GM12878 (cell line): ENCODE measurements around the gene SP6. TPM values are rescaled to one million over a fixed set of nuclear protein-coding genes. Genes with fewer than 3 reads are reported as not detected.

Source experiments
- ATAC-seq: fragments of 200-7000 bp; cut with Tn5 transposase; 3 replicates; pipeline ENCODE4 v1.9.1; 2020; ENCODE audit warnings: mild to moderate bottlenecking, moderate library complexity
- BruUV-seq: library from RNA; stranded (reverse); fragments of 400-500 nt; replicated peaks from 2 replicates; lab custom pipeline; 2021; lab: Mats Ljungman, UMichigan
- CTCF ChIA-PET: fragments of 300-600 bp; sonication (Branson Sonifier 250); formaldehyde crosslinking; extraction: SDS; loops from one replicate; lab custom pipeline; 2021; ENCODE audit warnings: inconsistent platforms; lab: Yijun Ruan, JAX
- POLR2A ChIA-PET: fragments of 350-600 bp; formaldehyde crosslinking; extraction: SDS; loops from one replicate; lab custom pipeline; 2021; ENCODE audit warnings: inconsistent platforms; lab: Charles Lee
- RAD21 ChIA-PET: fragments of 300-600 bp; sonication (Branson Sonifier 250); formaldehyde crosslinking; loops from one replicate; lab custom pipeline; 2023; ENCODE audit warnings: antibody characterized with exemption; ENCODE audit not compliant: unreplicated experiment; lab: Charles Lee
- SMC1A ChIA-PET: fragments of 300-600 bp; sonication (Branson Sonifier 250); formaldehyde crosslinking; loops from one replicate; lab custom pipeline; 2023; ENCODE audit not compliant: unreplicated experiment, uncharacterized antibody; lab: Charles Lee
- DNase-seq: peaks from one replicate; pipeline ENCODE4 v3.0.0-alpha.2; 2011; ENCODE audit warnings: low read depth, low spot score
- FAIRE-seq: peaks from 3 replicates; lab custom pipeline; 2011; peaks lifted over from hg19 to GRCh38; lab: Jason Lieb, UNC
- H2AFZ ChIP-seq: 2 replicates; pipeline ENCODE4 v1.6.0; 2011; ENCODE audit warnings: low read depth, low read length, control low read depth; ENCODE audit not compliant: control insufficient read depth
- H3K27ac ChIP-seq: 2 replicates; pipeline ENCODE4 v1.5.1; 2011; ENCODE audit warnings: control low read depth; ENCODE audit not compliant: control insufficient read depth, insufficient read depth
- H3K27me3 ChIP-seq, 2 experiments: replicated peaks in 1 of 2; 2 replicates each; pipeline versions ENCODE4 v1.6.0 to v1.6.1; 2011; ENCODE audit warnings: low read length in 1 of 2; ENCODE audit not compliant: control insufficient read depth in 2 of 2, insufficient read depth in 2 of 2
- H3K36me3 ChIP-seq, 2 experiments: 2 replicates each; pipeline ENCODE4 v1.5.1; 2011; ENCODE audit warnings: low read length in 1 of 2; ENCODE audit not compliant: control insufficient read depth in 2 of 2, insufficient read depth in 2 of 2
- H3K4me1 ChIP-seq: 2 replicates; pipeline ENCODE4 v1.6.1; 2011; ENCODE audit warnings: mild to moderate bottlenecking, low read length, moderate library complexity, mixed read lengths; ENCODE audit not compliant: control insufficient read depth, insufficient read depth
- H3K4me2 ChIP-seq: 2 replicates; pipeline ENCODE4 v1.6.0; 2011; ENCODE audit warnings: control low read depth; ENCODE audit not compliant: control insufficient read depth, insufficient read depth
- H3K4me3 ChIP-seq: fragments of 200-600 bp; sonication (generic); 2 replicates; pipeline ENCODE4 v1.5.1; 2016
- H3K79me2 ChIP-seq: 2 replicates; pipeline ENCODE4 v1.6.0; 2011; ENCODE audit warnings: low read length; ENCODE audit not compliant: control insufficient read depth, insufficient read depth
- H3K9ac ChIP-seq: 2 replicates; pipeline ENCODE4 v1.8.0; 2011; ENCODE audit warnings: low read length, control low read depth, mixed read lengths; ENCODE audit not compliant: control insufficient read depth, insufficient read depth
- H3K9me3 ChIP-seq: replicated peaks from 3 replicates; pipeline ENCODE4 v1.5.1; 2011; ENCODE audit warnings: mild to moderate bottlenecking, low read length; ENCODE audit not compliant: control insufficient read depth, insufficient read depth
- H4K20me1 ChIP-seq: 2 replicates; pipeline ENCODE4 v1.6.0; 2011; ENCODE audit not compliant: control insufficient read depth, insufficient read depth
- KDM1A ChIP-seq: fragments of 200-600 bp; sonication (generic); IDR thresholded peaks from 2 replicates; pipeline ENCODE4 v1.6.1; 2016; ENCODE audit warnings: borderline replicate concordance
- TAF1 ChIP-seq: IDR thresholded peaks from 2 replicates; pipeline ENCODE4 v1.6.1; 2011; ENCODE audit warnings: mild to moderate bottlenecking, low read depth, low read length, borderline replicate concordance
- ZBTB33 ChIP-seq: fragments of 450-650 bp; IDR thresholded peaks from 2 replicates; pipeline ENCODE4 v1.6.1; 2017; ENCODE audit warnings: mild to moderate bottlenecking
- ZNF207 ChIP-seq: fragments of 450-650 bp; IDR thresholded peaks from 2 replicates; pipeline ENCODE4 v1.6.1; 2014; ENCODE audit warnings: antibody characterized with exemption, mild to moderate bottlenecking, borderline replicate concordance
- WGBS: methylation state at CpG from one replicate; pipeline ENCODE4 v1.1.6; 2016; ENCODE audit warnings: low lambda C conversion rate; ENCODE audit not compliant: insufficient replicate concordance, insufficient coverage; ENCODE audit errors: missing lambda C conversion rate; 5-methylcytosine and 5-hydroxymethylcytosine counted together
- in situ Hi-C: fragments of 300-500 bp; cut with MboI; formaldehyde crosslinking; loops from 9 replicates; pipeline ENCODE4 v1.14.3; 2018; ENCODE audit warnings: mixed read lengths
- intact Hi-C: fragments of 100-400 bp; cut with micrococcal nuclease; formaldehyde crosslinking; loops from one replicate; pipeline ENCODE4 v1.14.2; 2022; ENCODE audit not compliant: unreplicated experiment
- polyA plus RNA-seq, 11 experiments: library from polyadenylated mRNA; depleted of rRNA in 4 of 11; unstranded in 6 of 11; stranded (reverse) in 5 of 11; fragments of >200 nt; fragmentation: Nextera tagmentation in 4 of 11; fragmentation: Illumina TruSeq in 1 of 11; extraction: Ambion mirVana in 4 of 11; extraction: Trizol in 1 of 11; gene quantifications; 1 replicate in 1 of 11; 2 replicates in 10 of 11; pipeline versions ENCODE4 v1.2.1 to v1.2.3, GENCODE V29; 2011 to 2016; ENCODE audit warnings: inconsistent platforms in 2 of 11, missing spikeins in 2 of 11, low read depth in 1 of 11
- total RNA-seq, 4 experiments: library from RNA; depleted of rRNA in 3 of 4; stranded (reverse); fragments of >200 nt in 3 of 4; fragmentation: Illumina TruSeq in 1 of 4; extraction: Trizol in 1 of 4; gene quantifications; 2 replicates each; pipeline versions ENCODE4 v1.2.1 to v1.2.3, GENCODE V29; 2013 to 2021

The SP6 gene
- total and polyA plus RNA-seq, 10 of the 15 experiments (the other 5 are each of a cell fraction or from before 2014, with no cell fraction given): 0.05 to 0.15 (median 0.06) TPM; not detected in 7

DNA sequence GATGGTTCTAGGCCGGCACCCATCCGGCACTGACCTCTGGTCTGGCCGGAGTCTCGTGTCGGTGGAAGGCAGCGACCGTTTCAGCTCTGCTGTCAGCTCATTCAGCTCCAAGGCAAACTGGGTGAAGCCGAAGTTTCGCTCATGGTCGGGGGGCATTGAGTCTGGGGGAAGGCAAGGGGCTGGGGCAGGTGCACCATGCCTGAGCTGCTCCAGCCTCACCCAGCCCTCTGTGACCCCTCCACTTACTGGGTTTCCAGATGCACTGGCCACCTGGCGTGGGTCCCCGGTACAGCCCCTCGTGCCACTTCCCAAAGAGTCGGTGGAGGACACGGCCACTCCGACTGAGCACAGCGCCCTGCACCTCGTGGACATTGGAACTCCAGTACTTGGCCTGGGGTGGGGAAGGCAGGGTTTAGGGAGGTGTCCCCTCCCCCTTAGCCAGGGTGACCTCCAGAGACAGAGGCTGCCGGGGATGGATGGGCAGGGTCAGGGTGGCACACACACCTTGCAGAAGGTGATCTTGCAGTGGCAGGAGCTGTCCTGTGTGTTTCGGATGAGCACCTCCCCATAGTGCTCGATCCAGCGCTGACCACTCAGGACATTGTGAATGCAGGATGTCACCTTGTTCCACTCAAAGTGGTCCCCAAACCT, 42.0 kb downstream of the SP6 start:
- intact Hi-C loops (no loop called here), in situ Hi-C loops (loop anchor here (10.0 kb wide), 1 partner anchor 114 kb away; the partner anchor contains the start of gene TBKBP1)
- WGBS: 94% methylated on average over 22 of the region's 22 CpGs
- no peaks in the 10 kb centered on the region for H3K9me3 ChIP-seq
- ChIA-PET RAD21 (no interaction called here), CTCF (interaction anchor here (1.4 kb wide), 1 partner anchor 78 kb away, joined by 4 read pairs; no protein-coding TSS in a partner anchor), POLR2A (no interaction called here), SMC1A (interaction anchor here (0.6 kb wide), 1 partner anchor 86 kb away, joined by 3 read pairs; no protein-coding TSS in a partner anchor)
- H3K36me3 ChIP-seq: peaks cover 0 to 8% of the 10 kb centered on the region in 2 experiments; a peak in 3 of 4 replicates
- no peak overlapping the region for H2AFZ ChIP-seq
- H3K4me1 ChIP-seq: no peaks in the 10 kb centered on the region
- no peak overlapping the region for H3K4me3 ChIP-seq
- no peak overlapping the region for H3K27ac ChIP-seq
- no peak overlapping the region for H3K4me2 ChIP-seq
- no peak overlapping the region for H3K9ac ChIP-seq
- no peaks in the 10 kb centered on the region for H3K27me3 ChIP-seq
- DNase-seq (no peak), FAIRE-seq (no peak), ATAC-seq (no peak)
- H4K20me1 ChIP-seq: no peaks in the 10 kb centered on the region
- no peak for TF ChIP-seq KDM1A
- no peak for TF ChIP-seq ZNF207
- no peak for TF ChIP-seq ZBTB33
- no peak for TF ChIP-seq TAF1
- BruUV-seq: no TSS peak
- H3K79me2 ChIP-seq: no peaks in the 10 kb centered on the region
